ENCODE data around the gene PHTF2.

The PHTF2 gene

GRCh38 chr7:77824636-77825035, 26.1 kb downstream of the PHTF2 start:
- H3K4me3 ChIP-seq (ENCODE audit: low read depth, low read length), result no peak overlapping the region
- no peak for TF ChIP-seq CTCF (IDR thresholded peaks at IDR 0.05; ENCODE audit: control insufficient read depth, extremely low read depth, insufficient read depth)

GRCh38 chr7:77825131-77825530, 26.6 kb downstream of the PHTF2 start:
- no peak for TF ChIP-seq CTCF (IDR thresholded peaks at IDR 0.05; ENCODE audit: control insufficient read depth, extremely low read depth, insufficient read depth)
- DNase-seq (ENCODE audit: low read depth), result no peak
- H3K4me3 ChIP-seq (ENCODE audit: low read depth, low read length), result no peak overlapping the region

More at GRCh38 chr7:77824636-77825035, 26.1 kb downstream of the PHTF2 start:
- no peak for DNase-seq (ENCODE audit: low read depth)

- no peak for DNase-seq (ENCODE audit: low read depth)
- no peak for TF ChIP-seq CTCF (IDR thresholded peaks at IDR 0.05; ENCODE audit: control insufficient read depth, extremely low read depth, insufficient read depth)
- H3K4me3 ChIP-seq (ENCODE audit: low read depth, low read length), result no peak overlapping the region
Measured at GRCh38 chr7:77826300-77826699, 27.7 kb downstream of the PHTF2 start.

- H3K4me3 ChIP-seq (ENCODE audit: low read depth, low read length), result no peak overlapping the region
- no peak for DNase-seq (ENCODE audit: low read depth)
Measured at GRCh38 chr7:77827999-77828398, 29.4 kb downstream of the PHTF2 start.

GRCh38 chr7:77830649-77831355, 32.2 kb downstream of the PHTF2 start:
- no peak overlapping the region for H3K4me3 ChIP-seq (ENCODE audit: low read depth, low read length)
- DNase-seq (ENCODE audit: low read depth), result no peak
- TF ChIP-seq CTCF (IDR thresholded peaks at IDR 0.05; ENCODE audit: control insufficient read depth, extremely low read depth, insufficient read depth), result no peak

More at GRCh38 chr7:77827999-77828398, 29.4 kb downstream of the PHTF2 start:
- no peak for TF ChIP-seq CTCF (IDR thresholded peaks at IDR 0.05; ENCODE audit: control insufficient read depth, extremely low read depth, insufficient read depth)

- H3K4me3 ChIP-seq (ENCODE audit: low read depth, low read length), result no peak overlapping the region
- TF ChIP-seq CTCF (IDR thresholded peaks at IDR 0.05; ENCODE audit: control insufficient read depth, extremely low read depth, insufficient read depth), result no peak
- no peak for DNase-seq (ENCODE audit: low read depth)
Measured at GRCh38 chr7:77831481-77831880, 32.9 kb downstream of the PHTF2 start.

GRCh38 chr7:77831953-77832352, 33.4 kb downstream of the PHTF2 start:
- no peak for DNase-seq (ENCODE audit: low read depth)
- no peak for TF ChIP-seq CTCF (IDR thresholded peaks at IDR 0.05; ENCODE audit: control insufficient read depth, extremely low read depth, insufficient read depth)
- H3K4me3 ChIP-seq (ENCODE audit: low read depth, low read length), result no peak overlapping the region

Measured in LNCaP clone FGC (cell line).